ENCODE results near the gene TRIM6. TPM values are rescaled to one million over a fixed set of nuclear protein-coding genes. Genes with fewer than 3 reads are reported as not detected.

TRIM6 gene
- total and polyA plus RNA-seq, 9 of the 15 experiments (the other 6 are each of a cell fraction or from before 2014, with no cell fraction given), result 5.0 to 11.8 (median 8.7) TPM

DNA sequence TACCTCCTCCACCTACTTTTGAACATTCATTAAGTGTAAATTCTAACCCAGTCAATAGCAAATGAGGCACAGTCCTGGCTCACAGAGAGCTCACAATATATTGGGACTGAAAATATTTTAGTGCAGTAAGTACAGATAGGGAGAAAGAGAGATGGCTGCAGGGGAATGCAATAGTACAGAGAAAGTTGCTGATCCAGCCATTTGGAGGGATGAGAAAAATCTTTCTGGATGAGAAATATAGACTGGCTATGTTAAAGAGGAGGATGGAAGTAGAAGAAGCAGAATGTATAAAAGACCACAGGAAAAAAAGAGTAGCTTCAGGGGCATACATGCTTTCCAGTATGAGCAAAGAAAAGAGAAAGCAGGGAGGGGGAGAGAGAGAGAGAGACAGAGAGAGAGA is 19.3 kb upstream of the TRIM6 start (continued):
- TF ChIP-seq SAP30 (IDR thresholded peaks at IDR 0.05; ENCODE audit: borderline replicate concordance, insufficient read depth, low read depth, low read length, poor library complexity, severe bottlenecking) (no peak), FOXA1 (IDR thresholded peaks at IDR 0.05; ENCODE audit: borderline replicate concordance) (no peak), NR3C1 (CRISPR knock-in tag; IDR thresholded peaks at IDR 0.05) (no peak), ZNF316 (IDR thresholded peaks at IDR 0.05) (peak; percentile 74), BCOR (IDR thresholded peaks at IDR 0.05) (no peak)

DNA sequence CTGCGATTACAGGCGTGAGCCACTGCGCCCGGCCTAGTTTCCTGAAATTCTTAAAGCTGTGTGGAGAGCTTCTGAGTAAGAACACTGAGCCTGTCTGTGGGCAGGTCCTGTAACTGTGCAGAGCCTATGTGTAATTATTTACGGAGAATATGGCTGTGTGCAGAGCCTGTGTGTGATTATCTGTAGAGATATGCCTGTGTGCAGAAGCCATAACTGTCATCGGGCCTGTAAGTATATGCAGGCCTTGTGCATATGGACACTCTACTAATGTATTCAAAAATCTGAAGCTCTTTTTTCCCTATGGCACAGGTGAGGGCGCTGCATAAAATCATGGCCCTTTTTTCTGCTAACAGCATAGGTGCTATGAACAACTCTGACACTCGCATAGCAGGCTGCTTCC is 15.9 kb upstream of the TRIM6 start, which contains the start of gene OR52B6:
OR52B6 (plus strand) TSS at position 301 of the 400 bp plus-strand sequence; CDS start at position 301, 0 bp downstream.
- DNase-seq (ENCODE audit: extremely low read depth in 1 of 4, low spot score in 3 of 4), result no peak
- 50% methylated on average over 8 of the region's 8 CpGs for WGBS (ENCODE audit: insufficient coverage, low coverage, missing lambda C conversion rate)
- Histone ChIP-seq H3K9me1 (ENCODE audit: control insufficient read depth, insufficient read depth, low read length) (no peaks in the 10 kb centered on the region), H3K27me3 (ENCODE audit: control insufficient read depth in 2 of 2, insufficient read depth in 2 of 2, low read length in 2 of 2) (no peaks in the 10 kb centered on the region), H3K4me1 (replicated peaks in 1 of 2; ENCODE audit: control insufficient read depth in 2 of 2, insufficient read depth in 2 of 2, low read length in 2 of 2) (peaks cover 11 to 13% of the 10 kb centered on the region in 2 experiments; a peak in 2 of 5 replicates), H3K4me3 (no peak within 1 kb of the TSS), H3K27ac (ENCODE audit: extremely low read depth, low read depth, low read length) (no peak within 1 kb of the TSS), H2AFZ (ENCODE audit: low read depth, low read length) (peak within 1 kb of the TSS; percentile 27), H4K20me1 (replicated peaks; ENCODE audit: control insufficient read depth, insufficient read depth, low read length) (no peaks in the 10 kb centered on the region), H3K9ac (ENCODE audit: insufficient read depth in 1 of 2, low read depth in 2 of 2, low read length in 2 of 2) (no peak within 1 kb of the TSS), H3K79me2 (ENCODE audit: control insufficient read depth, insufficient read depth, low read length) (no peaks in the 10 kb centered on the region), H3K4me2 (ENCODE audit: insufficient read depth, low read length) (peak within 1 kb of the TSS; percentile 19; the same call in 1 of the 2 replicates), H3K9me3 (replicated peaks; ENCODE audit: control insufficient read depth, insufficient read depth, low read depth, low read length) (no peaks in the 10 kb centered on the region), H3K36me3 (ENCODE audit: control insufficient read depth, insufficient read depth, low read length) (no peaks in the 10 kb centered on the region)
- intact Hi-C loops (cut with micrococcal nuclease), result no loop called here
- ChIA-PET POLR2A (interaction anchor here (1.3 to 1.5 kb wide), 2 partner anchors 20 to 75 kb away, joined by 4 read pairs; no protein-coding TSS in a partner anchor), CTCF (ENCODE audit: low intra/inter-chr PET ratio) (no interaction called here)
- FAIRE-seq, result no peak
- in situ Hi-C loops (cut with MboI), result no loop called here
- BruUV-seq (replicated peaks), result no TSS peak
- peak; percentile 59 for ATAC-seq
- no peak for TF ChIP-seq ILF3 (IDR thresholded peaks at IDR 0.05; ENCODE audit: borderline replicate concordance)
- 0 out of 2 replicates have a peak, but pooled peaks have one; percentile 3 for TF ChIP-seq ZFX (CRISPR knock-in tag; IDR thresholded peaks at IDR 0.05)
- 0 out of 4 replicates have a peak, but pooled peaks of 1 of the 2 experiments have one; percentile 7 for TF ChIP-seq KDM1A (IDR thresholded peaks at IDR 0.05)
